GM23338 (cell line): ENCODE measurements around the gene UBR2. TPM values are rescaled to one million over a fixed set of nuclear protein-coding genes. Genes with fewer than 3 reads are reported as not detected.

ENCODE experiments used
- ATAC-seq: fragments of 200-7000 bp; cut with Tn5 transposase; 3 replicates; pipeline ENCODE4 v1.9.1; 2020
- DNase-seq: peaks from one replicate; pipeline ENCODE4 v3.0.0-alpha.2; 2015; ENCODE audit warnings: low spot score
- H2AFZ ChIP-seq: fragments of 200-600 bp; sonication (generic); 2 replicates; pipeline ENCODE4 v1.8.0; 2016; ENCODE audit warnings: antibody characterized with exemption, mild to moderate bottlenecking, moderate library complexity
- H3F3A ChIP-seq: fragments of 200-600 bp; sonication (generic); replicated peaks from 2 replicates; pipeline ENCODE4 v1.8.0; 2017; ENCODE audit warnings: antibody characterized with exemption, mixed run types, low read depth
- H3K27ac ChIP-seq: fragments of 200-600 bp; sonication (generic); 2 replicates; pipeline ENCODE4 v1.6.1; 2016; ENCODE audit warnings: low read depth
- H3K27me3 ChIP-seq: fragments of 200-600 bp; sonication (generic); 2 replicates; pipeline ENCODE4 v1.8.0; 2016; ENCODE audit warnings: mild to moderate bottlenecking, mixed run types, moderate library complexity; ENCODE audit not compliant: insufficient read depth
- H3K36me3 ChIP-seq: fragments of 200-600 bp; sonication (generic); 2 replicates; pipeline ENCODE4 v1.8.0; 2016; ENCODE audit warnings: mild to moderate bottlenecking; ENCODE audit not compliant: insufficient read depth
- H3K4me1 ChIP-seq: fragments of 200-600 bp; sonication (generic); 2 replicates; pipeline ENCODE4 v1.8.0; 2016; ENCODE audit warnings: mild to moderate bottlenecking, moderate library complexity; ENCODE audit not compliant: insufficient read depth
- H3K4me2 ChIP-seq: fragments of 200-600 bp; sonication (generic); 2 replicates; pipeline ENCODE4 v1.7.1; 2017; ENCODE audit warnings: mixed run types
- H3K4me3 ChIP-seq: fragments of 200-600 bp; sonication (generic); 2 replicates; pipeline ENCODE4 v1.6.1; 2016; ENCODE audit warnings: mixed run types
- H3K79me2 ChIP-seq: fragments of 200-600 bp; sonication (generic); replicated peaks from 2 replicates; pipeline ENCODE4 v1.8.0; 2017; ENCODE audit warnings: mild to moderate bottlenecking; ENCODE audit not compliant: insufficient read depth
- H3K9me2 ChIP-seq: fragments of 200-600 bp; sonication (generic); 2 replicates; pipeline ENCODE4 v1.8.0; 2017; ENCODE audit not compliant: insufficient read depth
- H4K20me1 ChIP-seq: fragments of 200-600 bp; sonication (generic); replicated peaks from 2 replicates; pipeline ENCODE4 v1.8.0; 2017; ENCODE audit warnings: mild to moderate bottlenecking; ENCODE audit not compliant: insufficient read depth
- H3K27ac Mint-ChIP-seq: 2 replicates; pipeline ENCODE4 v1.8.0; 2020; ENCODE audit warnings: inconsistent platforms, mild to moderate bottlenecking, moderate library complexity, mixed read lengths
- H3K27me3 Mint-ChIP-seq: 3 replicates; pipeline ENCODE4 v1.8.0; 2022; ENCODE audit warnings: low read depth, mild to moderate bottlenecking, moderate library complexity, mixed read lengths, inconsistent platforms; ENCODE audit not compliant: insufficient read depth, poor library complexity
- H3K36me3 Mint-ChIP-seq: 3 replicates; pipeline ENCODE4 v1.8.0; 2021; ENCODE audit warnings: low read depth, mild to moderate bottlenecking, inconsistent platforms, moderate library complexity, mixed read lengths
- H3K4me1 Mint-ChIP-seq: 3 replicates; pipeline ENCODE4 v1.8.0; 2020; ENCODE audit warnings: mild to moderate bottlenecking, inconsistent platforms, mixed read lengths
- H3K4me3 Mint-ChIP-seq: 3 replicates; pipeline ENCODE4 v1.8.0; 2021; ENCODE audit warnings: moderate library complexity, mild to moderate bottlenecking, inconsistent platforms, mixed read lengths
- H3K9me3 Mint-ChIP-seq: 3 replicates; pipeline ENCODE4 v1.8.0; 2020; ENCODE audit warnings: moderate library complexity, mild to moderate bottlenecking, inconsistent platforms, mixed read lengths
- CREB1 ChIP-seq: fragments of 250-450 bp; sonication (Bioruptor Pico); IDR thresholded peaks from 2 replicates; pipeline ENCODE4 v1.5.0; 2020; ENCODE audit warnings: low read depth, mild to moderate bottlenecking, moderate library complexity
- CTCF ChIP-seq, 2 experiments: fragments of 200-600 bp in 1 of 2; sonication (generic) in 1 of 2; conservative IDR thresholded peaks; 2 replicates each; pipeline versions ENCODE4 v1.5.1 to v1.6.1; 2016 to 2017; ENCODE audit warnings: antibody characterized with exemption in 2 of 2, low read depth in 2 of 2, mild to moderate bottlenecking in 2 of 2, moderate library complexity in 1 of 2
- EZH2phosphoT487 ChIP-seq: fragments of 200-600 bp; sonication (generic); IDR thresholded peaks from one replicate; pipeline ENCODE4 v1.8.1; 2018; ENCODE audit warnings: antibody characterized with exemption; ENCODE audit not compliant: unreplicated experiment
- NANOG ChIP-seq: IDR thresholded peaks from 2 replicates; pipeline ENCODE4 v1.6.1; 2016; ENCODE audit warnings: antibody characterized with exemption, borderline replicate concordance
- REST ChIP-seq: IDR thresholded peaks from one replicate; pipeline ENCODE4 v1.6.1; 2018; ENCODE audit warnings: antibody characterized with exemption; ENCODE audit not compliant: unreplicated experiment
- ZNF331 ChIP-seq: fragments of 250-450 bp; sonication (Bioruptor Pico); IDR thresholded peaks from 2 replicates; pipeline ENCODE4 v1.5.0; 2020; ENCODE audit warnings: low read depth, mild to moderate bottlenecking, moderate library complexity
- polyA plus RNA-seq: library from polyadenylated mRNA; unstranded; fragments of >200 nt; fragmentation: Nextera tagmentation; extraction: Ambion mirVana; gene quantifications from 2 replicates; pipeline ENCODE4 v1.2.1, GENCODE V29; 2016
- total RNA-seq: library from RNA; depleted of rRNA; stranded (reverse); fragments of >200 nt; shearing (Covaris generic); gene quantifications from 2 replicates; pipeline ENCODE4 v1.2.3, GENCODE V29; 2014

Gene UBR2
- total and polyA plus RNA-seq, 2 experiments from 2014 or later: 6.7 to 21.2 TPM

- no peak overlapping the region for H3K4me3 Mint-ChIP-seq
- no peak overlapping the region for H3K27ac Mint-ChIP-seq
- peaks cover 65% of the 10 kb centered on the region for H3K36me3 Mint-ChIP-seq
Measured at GRCh38 chr6:42690872-42691271, 127.0 kb downstream of the UBR2 start.

More at GRCh38 chr6:42690872-42691271, 127.0 kb downstream of the UBR2 start:
- TF ChIP-seq REST: no peak
- no peak for TF ChIP-seq EZH2phosphoT487
- no peak for TF ChIP-seq CREB1
- TF ChIP-seq ZNF331 (CRISPR knock-in tag): no peak
- TF ChIP-seq NANOG: no peak
- TF ChIP-seq CTCF (conservative IDR thresholded peaks at IDR 0.05; ENCODE audit: low read depth in 2 of 2): no peak
- H3F3A ChIP-seq: no peaks in the 10 kb centered on the region
- no peaks in the 10 kb centered on the region for H3K79me2 ChIP-seq
- no peaks in the 10 kb centered on the region for H3K27me3 ChIP-seq
- no peaks in the 10 kb centered on the region for H3K4me1 ChIP-seq
- ATAC-seq: no peak
- no peaks in the 10 kb centered on the region for H3K9me2 ChIP-seq
- DNase-seq: no peak
- H3K4me1 Mint-ChIP-seq: no peaks in the 10 kb centered on the region
- H3K36me3 ChIP-seq: peaks cover 39% of the 10 kb centered on the region
- H3K9me3 Mint-ChIP-seq: peaks cover 12% of the 10 kb centered on the region; the same call in 2 of the 3 replicates
- no peak overlapping the region for H3K4me3 ChIP-seq
- H3K27me3 Mint-ChIP-seq: peaks cover 2% of the 10 kb centered on the region
- H4K20me1 ChIP-seq: no peaks in the 10 kb centered on the region
- no peak overlapping the region for H2AFZ ChIP-seq
- H3K27ac ChIP-seq: no peak overlapping the region
- no peak overlapping the region for H3K4me2 ChIP-seq
